Hematopoietic multipotent progenitor cell treated with erythropoietin and hydrocortisone succinate and interleukin-3 and kit ligand, for 6 days (in vitro differentiated cells): ENCODE results near the gene STX4.

ENCODE experiments used
- DNase-seq: peaks from one replicate; pipeline ENCODE4 v3.0.0-alpha.2; 2015

Gene STX4

GRCh38 chr16:31085411-31085810 lies 52.1 kb downstream of the STX4 start:
- DNase-seq: no peak

- no peak for DNase-seq
These were observed 52.7 kb downstream of the STX4 start for GRCh38 chr16:31085873-31086628.

- DNase-seq: no peak
These were observed 53.2 kb downstream of the STX4 start for GRCh38 chr16:31086629-31086906.

GRCh38 chr16:31087481-31087880 lies 54.1 kb downstream of the STX4 start:
- no peak for DNase-seq

GRCh38 chr16:31087971-31088370 lies 54.6 kb downstream of the STX4 start:
- no peak for DNase-seq

- no peak for DNase-seq
These were observed 55.3 kb downstream of the STX4 start, which contains the start of gene PRSS53 for GRCh38 chr16:31088459-31089183. Gene PRSS53, minus strand, starts transcription at chr16:31088943. Its CDS starts 134 bp downstream, at chr16:31088809.

GRCh38 chr16:31089199-31089598 lies 55.8 kb downstream of the STX4 start:
- no peak for DNase-seq
